HG02970 (cell line): ENCODE measurements around the gene DHRS3.

Experiments
- ATAC-seq: cut with Tn5 transposase; IDR thresholded peaks from one replicate; pipeline ENCODE4 v1.9.1; 2021; ENCODE audit warnings: mild to moderate bottlenecking, moderate library complexity, moderate number of reproducible peaks; ENCODE audit not compliant: unreplicated experiment, low FRiP score

The DHRS3 gene

GRCh38 chr1:12600880-12601633 is 17.0 kb downstream of the DHRS3 start:
- ATAC-seq = no peak

GRCh38 chr1:12600335-12600734 is 17.7 kb downstream of the DHRS3 start:
- no peak for ATAC-seq

GRCh38 chr1:12599657-12600056 is 18.4 kb downstream of the DHRS3 start:
- no peak for ATAC-seq

- ATAC-seq = no peak
These were observed 19.0 kb downstream of the DHRS3 start for GRCh38 chr1:12598974-12599373.

- no peak for ATAC-seq
These were observed 20.2 kb downstream of the DHRS3 start for GRCh38 chr1:12597792-12598191.

- no peak for ATAC-seq
These were observed 21.8 kb downstream of the DHRS3 start for GRCh38 chr1:12596007-12596821.

- ATAC-seq = no peak
These were observed 22.3 kb downstream of the DHRS3 start for GRCh38 chr1:12595757-12596006.

- no peak for ATAC-seq
These were observed 22.8 kb downstream of the DHRS3 start for GRCh38 chr1:12594966-12595756.

GRCh38 chr1:12594490-12594889 is 23.5 kb downstream of the DHRS3 start:
- ATAC-seq = no peak

- ATAC-seq = no peak
These were observed 24.4 kb downstream of the DHRS3 start for GRCh38 chr1:12593621-12594066.

- ATAC-seq = no peak
These were observed 25.5 kb downstream of the DHRS3 start for GRCh38 chr1:12592496-12592895.

- no peak for ATAC-seq
These were observed 26.6 kb downstream of the DHRS3 start for GRCh38 chr1:12591267-12591938.

GRCh38 chr1:12588695-12589094 is 29.3 kb downstream of the DHRS3 start:
- ATAC-seq = no peak

GRCh38 chr1:12587981-12588640 is 29.9 kb downstream of the DHRS3 start:
- ATAC-seq = no peak

- ATAC-seq = no peak
These were observed 31.8 kb downstream of the DHRS3 start for GRCh38 chr1:12585951-12586942.

- ATAC-seq = no peak
These were observed 32.5 kb downstream of the DHRS3 start for GRCh38 chr1:12585536-12585935.

GRCh38 chr1:12584900-12585525 is 33.0 kb downstream of the DHRS3 start:
- no peak for ATAC-seq

- ATAC-seq = no peak
These were observed 34.5 kb downstream of the DHRS3 start for GRCh38 chr1:12583484-12583883.

GRCh38 chr1:12582649-12583048 is 35.4 kb downstream of the DHRS3 start:
- no peak for ATAC-seq
